Measurements from ENCODE around the gene MLXIP. TPM values are rescaled to one million over a fixed set of nuclear protein-coding genes. Genes with fewer than 3 reads are reported as not detected.

Gene MLXIP
- total RNA-seq, 4 donors from 2014 or later, result 33.8 to 82.2 (median 50.9) TPM

DNA sequence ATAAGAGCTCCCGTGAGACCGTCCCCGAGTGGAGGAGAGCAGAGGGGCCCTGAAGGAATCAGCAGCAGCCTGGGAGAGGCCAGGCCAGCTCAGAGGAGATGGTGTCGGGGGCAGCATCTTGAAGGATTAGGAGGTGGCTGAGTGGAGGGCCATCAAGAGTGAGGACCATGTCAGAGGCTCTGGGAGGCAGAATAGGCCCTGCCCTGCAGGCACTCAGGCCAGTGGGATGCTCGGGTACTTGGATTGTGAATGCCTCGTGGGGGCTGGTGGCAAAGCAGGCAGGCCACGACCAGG lies 47.7 kb downstream of the MLXIP start:
- 77% methylated on average over 6 of the region's 7 CpGs for WGBS
- Histone ChIP-seq H3K4me3 (no peak overlapping the region), H3K4me1 (peaks cover 29 to 65% (median 57%) of the 10 kb centered on the region in 4 donors), H3K36me3 (peaks cover 31 to 44% (median 41%) of the 10 kb centered on the region in 4 donors), H3K9me3 (no peaks in the 10 kb centered on the region), H3K27ac (replicated peaks in 1 of 4) (no peak overlapping the region), H3K27me3 (no peaks in the 10 kb centered on the region)
- intact Hi-C loops (cut with DNase I), result no loop called here
- no peak for TF ChIP-seq POLR2A (IDR thresholded peaks at IDR 0.05; ENCODE audit: low read depth)
- TF ChIP-seq CTCF (IDR thresholded peaks at IDR 0.05), result no peak
- TF ChIP-seq POLR2AphosphoS5 (IDR thresholded peaks at IDR 0.05), result no peak
- no peak for TF ChIP-seq EP300 (IDR thresholded peaks at IDR 0.05)
- no peak for DNase-seq (ENCODE audit: extremely low spot score)

- 73% methylated on average over 11 of the region's 15 CpGs for WGBS
- Histone ChIP-seq H3K4me1 (peaks cover 23 to 58% (median 50%) of the 10 kb centered on the region in 4 donors), H3K27ac (replicated peaks in 1 of 4) (no peak overlapping the region), H3K27me3 (no peaks in the 10 kb centered on the region), H3K9me3 (no peaks in the 10 kb centered on the region), H3K4me3 (no peak overlapping the region), H3K36me3 (peaks cover 31 to 50% (median 47%) of the 10 kb centered on the region in 4 donors)
- TF ChIP-seq CTCF (IDR thresholded peaks at IDR 0.05), result peak; percentile 15 to 33 (median 21)
- TF ChIP-seq EP300 (IDR thresholded peaks at IDR 0.05), result no peak
- TF ChIP-seq POLR2A (IDR thresholded peaks at IDR 0.05; ENCODE audit: low read depth), result no peak
- DNase-seq (ENCODE audit: extremely low spot score), result no peak
- intact Hi-C loops (cut with DNase I), result no loop called here
Measured at GRCh38 chr12:122126713-122127597, 48.4 kb downstream of the MLXIP start.

DNA sequence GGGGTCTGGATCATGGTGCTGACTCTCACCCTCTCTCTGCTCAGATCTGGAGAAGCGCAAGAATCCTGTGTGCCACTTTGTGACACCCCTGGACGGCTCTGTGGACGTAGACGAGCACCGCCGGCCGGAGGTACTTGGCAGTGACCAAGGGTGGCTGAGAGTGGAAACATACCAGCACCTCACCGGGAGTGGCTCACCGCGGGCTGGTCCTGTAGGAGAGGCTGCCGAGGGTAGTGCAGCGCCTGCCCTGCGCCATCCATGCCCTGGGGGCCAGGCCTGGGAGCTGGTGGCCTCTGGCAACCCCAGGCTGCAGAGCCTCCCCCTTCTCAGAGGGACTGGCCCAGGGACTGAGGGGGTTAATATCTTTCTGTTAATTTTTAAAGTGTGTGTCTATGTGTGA lies 49.3 kb downstream of the MLXIP start:
- WGBS, result 94% methylated on average over 9 of the region's 13 CpGs
- Histone ChIP-seq H3K9me3 (no peaks in the 10 kb centered on the region), H3K36me3 (peaks cover 38 to 59% (median 56%) of the 10 kb centered on the region in 4 donors), H3K4me1 (peaks cover 16 to 49% (median 41%) of the 10 kb centered on the region in 4 donors), H3K27ac (replicated peaks in 1 of 4) (no peak overlapping the region), H3K27me3 (no peaks in the 10 kb centered on the region), H3K4me3 (no peak overlapping the region)
- no peak for TF ChIP-seq POLR2AphosphoS5 (IDR thresholded peaks at IDR 0.05)
- TF ChIP-seq CTCF (IDR thresholded peaks at IDR 0.05), result no peak
- TF ChIP-seq POLR2A (IDR thresholded peaks at IDR 0.05; ENCODE audit: low read depth), result no peak
- TF ChIP-seq EP300 (IDR thresholded peaks at IDR 0.05), result no peak
- DNase-seq (ENCODE audit: extremely low spot score), result no peak
- intact Hi-C loops (cut with DNase I), result no loop called here

- H3K4me1 ChIP-seq, result peaks cover 11 to 43% (median 35%) of the 10 kb centered on the region in 4 donors
- intact Hi-C loops (cut with DNase I), result no loop called here
- WGBS, result 94% methylated on average over 5 of the region's 5 CpGs
- no peaks in the 10 kb centered on the region for H3K9me3 ChIP-seq
- TF ChIP-seq POLR2A (IDR thresholded peaks at IDR 0.05; ENCODE audit: low read depth), result no peak
- TF ChIP-seq CTCF (IDR thresholded peaks at IDR 0.05), result no peak
- no peak for TF ChIP-seq EP300 (IDR thresholded peaks at IDR 0.05)
- no peak overlapping the region for H3K27ac ChIP-seq (replicated peaks in 1 of 4)
- H3K27me3 ChIP-seq, result no peaks in the 10 kb centered on the region
- H3K4me3 ChIP-seq, result no peak overlapping the region
- H3K36me3 ChIP-seq, result peaks cover 43 to 65% (median 62%) of the 10 kb centered on the region in 4 donors
- no peak for DNase-seq (ENCODE audit: extremely low spot score)
Measured at GRCh38 chr12:122128481-122128880, 49.9 kb downstream of the MLXIP start.
